Measurements from ENCODE around the gene SERPINA3. TPM values are rescaled to one million over a fixed set of nuclear protein-coding genes. Genes with fewer than 3 reads are reported as not detected.

Gene SERPINA3
- total RNA-seq, 1 experiment from 2014 or later = 3.5 TPM

DNA sequence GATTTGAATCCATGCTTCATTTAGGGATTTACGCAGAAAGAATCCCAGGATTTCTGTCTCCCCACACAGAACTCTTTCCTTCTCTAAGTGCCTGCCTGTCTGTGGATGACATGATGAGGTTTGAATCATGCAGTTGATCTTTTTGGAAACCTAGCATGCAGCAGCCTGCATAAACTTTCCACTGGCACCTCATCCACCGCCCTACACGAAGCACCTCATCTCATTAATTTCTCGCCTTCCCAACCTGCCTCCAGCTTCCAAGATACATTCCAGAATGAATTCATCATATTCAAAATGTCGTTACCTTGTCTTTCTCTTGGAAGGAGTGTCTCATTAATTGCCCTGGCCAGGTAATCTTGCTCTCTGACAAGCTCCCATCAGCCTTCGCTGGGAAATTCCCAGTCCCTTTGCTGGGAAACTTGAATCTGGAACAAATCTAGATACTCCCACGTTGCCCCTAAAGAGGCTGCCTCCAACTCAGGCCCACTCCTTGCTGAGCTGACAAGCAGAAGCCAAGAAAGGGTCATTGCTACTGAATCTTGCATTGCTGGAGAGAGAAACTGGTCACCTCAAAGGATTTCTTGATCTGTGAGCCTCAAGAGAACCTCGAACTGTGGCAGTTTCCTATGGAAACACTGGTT, 48.2 kb downstream of the SERPINA3 start:
- ATAC-seq (no peak), DNase-seq (ENCODE audit: low spot score) (no peak)
- H3K4me1 Mint-ChIP-seq = no peaks in the 10 kb centered on the region
- H3K27ac Mint-ChIP-seq = no peak overlapping the region
- peaks cover 13% of the 10 kb centered on the region for H3K27me3 Mint-ChIP-seq (ENCODE audit: low read depth)
- TF ChIP-seq TEAD4 (CRISPR knock-in tag; IDR thresholded peaks at IDR 0.05) (no peak), ZNF263 (CRISPR knock-in tag; IDR thresholded peaks at IDR 0.05; ENCODE audit: low read depth) (no peak), ELF4 (CRISPR knock-in tag; IDR thresholded peaks at IDR 0.05; ENCODE audit: low read depth) (no peak), TCF7 (CRISPR knock-in tag; IDR thresholded peaks at IDR 0.05; ENCODE audit: low read depth) (no peak), RELA (CRISPR knock-in tag; IDR thresholded peaks at IDR 0.05; ENCODE audit: borderline replicate concordance) (no peak), ZNF138 (CRISPR knock-in tag; conservative IDR thresholded peaks at IDR 0.05) (no peak), SMAD3 (CRISPR knock-in tag; IDR thresholded peaks at IDR 0.05; ENCODE audit: borderline replicate concordance) (no peak), ZBTB21 (CRISPR knock-in tag; IDR thresholded peaks at IDR 0.05; ENCODE audit: borderline replicate concordance) (no peak), MYBL2 (CRISPR knock-in tag; IDR thresholded peaks at IDR 0.05) (no peak), GTF2I (CRISPR knock-in tag; conservative IDR thresholded peaks at IDR 0.05) (no peak), IRF2 (CRISPR knock-in tag; IDR thresholded peaks at IDR 0.05; ENCODE audit: borderline replicate concordance, low read depth) (no peak)
- TF ChIP-seq, protein P1, sequence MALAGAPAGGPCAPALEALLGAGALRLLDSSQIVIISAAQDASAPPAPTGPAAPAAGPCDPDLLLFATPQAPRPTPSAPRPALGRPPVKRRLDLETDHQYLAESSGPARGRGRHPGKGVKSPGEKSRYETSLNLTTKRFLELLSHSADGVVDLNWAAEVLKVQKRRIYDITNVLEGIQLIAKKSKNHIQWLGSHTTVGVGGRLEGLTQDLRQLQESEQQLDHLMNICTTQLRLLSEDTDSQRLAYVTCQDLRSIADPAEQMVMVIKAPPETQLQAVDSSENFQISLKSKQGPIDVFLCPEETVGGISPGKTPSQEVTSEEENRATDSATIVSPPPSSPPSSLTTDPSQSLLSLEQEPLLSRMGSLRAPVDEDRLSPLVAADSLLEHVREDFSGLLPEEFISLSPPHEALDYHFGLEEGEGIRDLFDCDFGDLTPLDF (CRISPR knock-in tag; IDR thresholded peaks at IDR 0.05) = no peak
- TF ChIP-seq, protein P2, sequence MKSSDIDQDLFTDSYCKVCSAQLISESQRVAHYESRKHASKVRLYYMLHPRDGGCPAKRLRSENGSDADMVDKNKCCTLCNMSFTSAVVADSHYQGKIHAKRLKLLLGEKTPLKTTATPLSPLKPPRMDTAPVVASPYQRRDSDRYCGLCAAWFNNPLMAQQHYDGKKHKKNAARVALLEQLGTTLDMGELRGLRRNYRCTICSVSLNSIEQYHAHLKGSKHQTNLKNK (CRISPR knock-in tag; IDR thresholded peaks at IDR 0.05) = no peak
- TF ChIP-seq, protein P3, sequence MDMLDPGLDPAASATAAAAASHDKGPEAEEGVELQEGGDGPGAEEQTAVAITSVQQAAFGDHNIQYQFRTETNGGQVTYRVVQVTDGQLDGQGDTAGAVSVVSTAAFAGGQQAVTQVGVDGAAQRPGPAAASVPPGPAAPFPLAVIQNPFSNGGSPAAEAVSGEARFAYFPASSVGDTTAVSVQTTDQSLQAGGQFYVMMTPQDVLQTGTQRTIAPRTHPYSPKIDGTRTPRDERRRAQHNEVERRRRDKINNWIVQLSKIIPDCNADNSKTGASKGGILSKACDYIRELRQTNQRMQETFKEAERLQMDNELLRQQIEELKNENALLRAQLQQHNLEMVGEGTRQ (CRISPR knock-in tag; IDR thresholded peaks at IDR 0.05) = no peak
- TF ChIP-seq, protein P4, sequence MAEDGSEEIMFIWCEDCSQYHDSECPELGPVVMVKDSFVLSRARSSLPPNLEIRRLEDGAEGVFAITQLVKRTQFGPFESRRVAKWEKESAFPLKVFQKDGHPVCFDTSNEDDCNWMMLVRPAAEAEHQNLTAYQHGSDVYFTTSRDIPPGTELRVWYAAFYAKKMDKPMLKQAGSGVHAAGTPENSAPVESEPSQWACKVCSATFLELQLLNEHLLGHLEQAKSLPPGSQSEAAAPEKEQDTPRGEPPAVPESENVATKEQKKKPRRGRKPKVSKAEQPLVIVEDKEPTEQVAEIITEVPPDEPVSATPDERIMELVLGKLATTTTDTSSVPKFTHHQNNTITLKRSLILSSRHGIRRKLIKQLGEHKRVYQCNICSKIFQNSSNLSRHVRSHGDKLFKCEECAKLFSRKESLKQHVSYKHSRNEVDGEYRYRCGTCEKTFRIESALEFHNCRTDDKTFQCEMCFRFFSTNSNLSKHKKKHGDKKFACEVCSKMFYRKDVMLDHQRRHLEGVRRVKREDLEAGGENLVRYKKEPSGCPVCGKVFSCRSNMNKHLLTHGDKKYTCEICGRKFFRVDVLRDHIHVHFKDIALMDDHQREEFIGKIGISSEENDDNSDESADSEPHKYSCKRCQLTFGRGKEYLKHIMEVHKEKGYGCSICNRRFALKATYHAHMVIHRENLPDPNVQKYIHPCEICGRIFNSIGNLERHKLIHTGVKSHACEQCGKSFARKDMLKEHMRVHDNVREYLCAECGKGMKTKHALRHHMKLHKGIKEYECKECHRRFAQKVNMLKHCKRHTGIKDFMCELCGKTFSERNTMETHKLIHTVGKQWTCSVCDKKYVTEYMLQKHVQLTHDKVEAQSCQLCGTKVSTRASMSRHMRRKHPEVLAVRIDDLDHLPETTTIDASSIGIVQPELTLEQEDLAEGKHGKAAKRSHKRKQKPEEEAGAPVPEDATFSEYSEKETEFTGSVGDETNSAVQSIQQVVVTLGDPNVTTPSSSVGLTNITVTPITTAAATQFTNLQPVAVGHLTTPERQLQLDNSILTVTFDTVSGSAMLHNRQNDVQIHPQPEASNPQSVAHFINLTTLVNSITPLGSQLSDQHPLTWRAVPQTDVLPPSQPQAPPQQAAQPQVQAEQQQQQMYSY (CRISPR knock-in tag; IDR thresholded peaks at IDR 0.05) = no peak
- TF ChIP-seq, protein P5, sequence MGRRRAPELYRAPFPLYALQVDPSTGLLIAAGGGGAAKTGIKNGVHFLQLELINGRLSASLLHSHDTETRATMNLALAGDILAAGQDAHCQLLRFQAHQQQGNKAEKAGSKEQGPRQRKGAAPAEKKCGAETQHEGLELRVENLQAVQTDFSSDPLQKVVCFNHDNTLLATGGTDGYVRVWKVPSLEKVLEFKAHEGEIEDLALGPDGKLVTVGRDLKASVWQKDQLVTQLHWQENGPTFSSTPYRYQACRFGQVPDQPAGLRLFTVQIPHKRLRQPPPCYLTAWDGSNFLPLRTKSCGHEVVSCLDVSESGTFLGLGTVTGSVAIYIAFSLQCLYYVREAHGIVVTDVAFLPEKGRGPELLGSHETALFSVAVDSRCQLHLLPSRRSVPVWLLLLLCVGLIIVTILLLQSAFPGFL (CRISPR knock-in tag; IDR thresholded peaks at IDR 0.05; ENCODE audit: borderline replicate concordance) = no peak
- POLR2A ChIA-PET = no interaction called here
- H3K4me3 Mint-ChIP-seq = no peak overlapping the region
- 0 out of 2 replicates have a peak, but pooled peaks cover 2% of the 10 kb centered on the region for H3K36me3 Mint-ChIP-seq
- peaks cover 5% of the 10 kb centered on the region for H3K9me3 Mint-ChIP-seq
- CTCF ChIA-PET = interaction anchor here (0.8 to 1.4 kb wide), 2 partner anchors 11 to 14 kb away, joined by 4 read pairs; no protein-coding TSS in a partner anchor

DNA sequence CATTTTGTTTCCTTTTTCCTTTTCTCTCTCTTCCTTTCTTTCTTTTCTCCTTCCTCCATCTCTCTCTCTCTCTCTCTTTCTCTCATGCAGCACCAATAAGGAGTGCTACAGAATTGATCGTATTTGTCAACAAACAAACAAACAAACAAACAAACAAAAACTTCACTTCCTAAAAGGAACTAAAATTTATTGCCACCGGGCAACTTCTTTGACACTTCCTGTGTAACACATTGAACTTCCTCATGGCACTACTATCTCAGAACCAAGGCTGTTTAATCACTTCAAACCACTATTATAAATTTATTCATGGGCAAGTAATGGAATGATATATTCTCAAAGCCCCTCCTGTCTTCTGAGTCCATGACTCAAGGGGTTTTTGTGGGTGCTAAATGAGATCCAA, 51.3 kb downstream of the SERPINA3 start:
- ATAC-seq (no peak), DNase-seq (ENCODE audit: low spot score) (no peak)
- Mint-ChIP-seq H3K4me3 (no peak overlapping the region), H3K27ac (no peak overlapping the region), H3K4me1 (no peaks in the 10 kb centered on the region), H3K9me3 (no peaks in the 10 kb centered on the region), H3K36me3 (no peaks in the 10 kb centered on the region), H3K27me3 (ENCODE audit: low read depth) (peaks cover 13% of the 10 kb centered on the region)
- CTCF ChIA-PET = no interaction called here
- POLR2A ChIA-PET = no interaction called here
- TF ChIP-seq PRRX2 (CRISPR knock-in tag; IDR thresholded peaks at IDR 0.05) (no peak), IRF2 (CRISPR knock-in tag; IDR thresholded peaks at IDR 0.05; ENCODE audit: borderline replicate concordance, low read depth) (no peak), SMAD3 (CRISPR knock-in tag; IDR thresholded peaks at IDR 0.05; ENCODE audit: borderline replicate concordance) (no peak), GTF2I (CRISPR knock-in tag; conservative IDR thresholded peaks at IDR 0.05) (no peak), NR1H2 (CRISPR knock-in tag; IDR thresholded peaks at IDR 0.05) (no peak)
- TF ChIP-seq, protein P6, sequence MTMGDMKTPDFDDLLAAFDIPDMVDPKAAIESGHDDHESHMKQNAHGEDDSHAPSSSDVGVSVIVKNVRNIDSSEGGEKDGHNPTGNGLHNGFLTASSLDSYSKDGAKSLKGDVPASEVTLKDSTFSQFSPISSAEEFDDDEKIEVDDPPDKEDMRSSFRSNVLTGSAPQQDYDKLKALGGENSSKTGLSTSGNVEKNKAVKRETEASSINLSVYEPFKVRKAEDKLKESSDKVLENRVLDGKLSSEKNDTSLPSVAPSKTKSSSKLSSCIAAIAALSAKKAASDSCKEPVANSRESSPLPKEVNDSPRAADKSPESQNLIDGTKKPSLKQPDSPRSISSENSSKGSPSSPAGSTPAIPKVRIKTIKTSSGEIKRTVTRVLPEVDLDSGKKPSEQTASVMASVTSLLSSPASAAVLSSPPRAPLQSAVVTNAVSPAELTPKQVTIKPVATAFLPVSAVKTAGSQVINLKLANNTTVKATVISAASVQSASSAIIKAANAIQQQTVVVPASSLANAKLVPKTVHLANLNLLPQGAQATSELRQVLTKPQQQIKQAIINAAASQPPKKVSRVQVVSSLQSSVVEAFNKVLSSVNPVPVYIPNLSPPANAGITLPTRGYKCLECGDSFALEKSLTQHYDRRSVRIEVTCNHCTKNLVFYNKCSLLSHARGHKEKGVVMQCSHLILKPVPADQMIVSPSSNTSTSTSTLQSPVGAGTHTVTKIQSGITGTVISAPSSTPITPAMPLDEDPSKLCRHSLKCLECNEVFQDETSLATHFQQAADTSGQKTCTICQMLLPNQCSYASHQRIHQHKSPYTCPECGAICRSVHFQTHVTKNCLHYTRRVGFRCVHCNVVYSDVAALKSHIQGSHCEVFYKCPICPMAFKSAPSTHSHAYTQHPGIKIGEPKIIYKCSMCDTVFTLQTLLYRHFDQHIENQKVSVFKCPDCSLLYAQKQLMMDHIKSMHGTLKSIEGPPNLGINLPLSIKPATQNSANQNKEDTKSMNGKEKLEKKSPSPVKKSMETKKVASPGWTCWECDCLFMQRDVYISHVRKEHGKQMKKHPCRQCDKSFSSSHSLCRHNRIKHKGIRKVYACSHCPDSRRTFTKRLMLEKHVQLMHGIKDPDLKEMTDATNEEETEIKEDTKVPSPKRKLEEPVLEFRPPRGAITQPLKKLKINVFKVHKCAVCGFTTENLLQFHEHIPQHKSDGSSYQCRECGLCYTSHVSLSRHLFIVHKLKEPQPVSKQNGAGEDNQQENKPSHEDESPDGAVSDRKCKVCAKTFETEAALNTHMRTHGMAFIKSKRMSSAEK (CRISPR knock-in tag; IDR thresholded peaks at IDR 0.05; ENCODE audit: borderline replicate concordance) = no peak
- TF ChIP-seq, protein P7, sequence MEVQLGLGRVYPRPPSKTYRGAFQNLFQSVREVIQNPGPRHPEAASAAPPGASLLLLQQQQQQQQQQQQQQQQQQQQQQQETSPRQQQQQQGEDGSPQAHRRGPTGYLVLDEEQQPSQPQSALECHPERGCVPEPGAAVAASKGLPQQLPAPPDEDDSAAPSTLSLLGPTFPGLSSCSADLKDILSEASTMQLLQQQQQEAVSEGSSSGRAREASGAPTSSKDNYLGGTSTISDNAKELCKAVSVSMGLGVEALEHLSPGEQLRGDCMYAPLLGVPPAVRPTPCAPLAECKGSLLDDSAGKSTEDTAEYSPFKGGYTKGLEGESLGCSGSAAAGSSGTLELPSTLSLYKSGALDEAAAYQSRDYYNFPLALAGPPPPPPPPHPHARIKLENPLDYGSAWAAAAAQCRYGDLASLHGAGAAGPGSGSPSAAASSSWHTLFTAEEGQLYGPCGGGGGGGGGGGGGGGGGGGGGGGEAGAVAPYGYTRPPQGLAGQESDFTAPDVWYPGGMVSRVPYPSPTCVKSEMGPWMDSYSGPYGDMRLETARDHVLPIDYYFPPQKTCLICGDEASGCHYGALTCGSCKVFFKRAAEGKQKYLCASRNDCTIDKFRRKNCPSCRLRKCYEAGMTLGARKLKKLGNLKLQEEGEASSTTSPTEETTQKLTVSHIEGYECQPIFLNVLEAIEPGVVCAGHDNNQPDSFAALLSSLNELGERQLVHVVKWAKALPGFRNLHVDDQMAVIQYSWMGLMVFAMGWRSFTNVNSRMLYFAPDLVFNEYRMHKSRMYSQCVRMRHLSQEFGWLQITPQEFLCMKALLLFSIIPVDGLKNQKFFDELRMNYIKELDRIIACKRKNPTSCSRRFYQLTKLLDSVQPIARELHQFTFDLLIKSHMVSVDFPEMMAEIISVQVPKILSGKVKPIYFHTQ (CRISPR knock-in tag; IDR thresholded peaks at IDR 0.05) = no peak
